SK-N-MC (cell line): ENCODE measurements around the gene RPS18.
A peak's percentile ranks its signal among the peaks of the same experiment; 100 is the strongest.
"Not testable (repeated sequence)": the region's sequence is repeated elsewhere in the genome, so short reads cannot be mapped to it uniquely, and the experiment has no call there.

Source experiments
- DNase-seq: peaks from one replicate; pipeline ENCODE4 v3.0.0-alpha.2; 2011; ENCODE audit warnings: low read depth, low spot score
- H3K27ac ChIP-seq: fragments of 200-600 bp; sonication (generic); 2 replicates; pipeline ENCODE4 v1.5.1; 2016; ENCODE audit warnings: mixed run types
- H3K36me3 ChIP-seq: fragments of 200-600 bp; sonication (generic); 2 replicates; pipeline ENCODE4 v1.6.1; 2017; ENCODE audit warnings: antibody characterized with exemption, low read length, mixed read lengths; ENCODE audit not compliant: insufficient read depth
- H3K4me3 ChIP-seq: fragments of 200-600 bp; sonication (generic); 2 replicates; pipeline ENCODE4 v1.5.1; 2016
- H3K9ac ChIP-seq: fragments of 200-600 bp; sonication (generic); 2 replicates; pipeline ENCODE4 v1.8.0; 2017; ENCODE audit warnings: mixed run types, mixed read lengths; ENCODE audit not compliant: insufficient read length
- H3K9me3 ChIP-seq: fragments of 200-600 bp; sonication (generic); 2 replicates; pipeline ENCODE4 v1.6.1; 2017; ENCODE audit warnings: low read depth, mild to moderate bottlenecking, antibody characterized with exemption, low read length, moderate library complexity, mixed read lengths
- EZH2 ChIP-seq: fragments of 200-600 bp; sonication (generic); IDR thresholded peaks from one replicate; pipeline ENCODE4 v1.6.1; 2017; ENCODE audit warnings: antibody characterized with exemption
- FOXP2 ChIP-seq: optimal IDR thresholded peaks from 2 replicates; pipeline ENCODE3; 2011; ENCODE audit warnings: mild to moderate bottlenecking, moderate library complexity; ENCODE audit not compliant: insufficient read depth; ENCODE audit errors: extremely low read length, control extremely low read depth
- POLR2AphosphoS5 ChIP-seq: IDR thresholded peaks from 2 replicates; pipeline ENCODE4 v1.6.1; 2012; ENCODE audit warnings: mild to moderate bottlenecking, low read depth, low read length, borderline replicate concordance

RPS18 gene

DNA sequence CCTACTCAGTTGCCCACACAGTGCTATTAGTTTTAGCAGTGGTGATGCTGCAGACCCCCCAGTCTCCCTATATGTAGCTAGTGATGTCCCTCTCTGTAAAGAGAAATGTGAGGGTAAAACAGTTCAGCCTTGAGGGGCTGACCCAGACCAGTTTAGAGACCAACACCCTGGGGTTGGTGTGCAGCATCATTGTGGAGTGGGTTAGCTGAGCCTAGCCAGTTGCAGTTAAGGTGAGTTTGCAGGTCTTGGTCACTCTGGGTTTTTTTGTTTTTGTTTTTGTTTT lies 4.6 kb downstream of the RPS18 start:
- peak overlapping the region; percentile 99 for H3K4me3 ChIP-seq
- DNase-seq = no peak
- TF ChIP-seq EZH2 (no peak), FOXP2 (no peak), POLR2AphosphoS5 (no peak)
- peak overlapping the region; percentile 63 for H3K9ac ChIP-seq
- H3K27ac ChIP-seq = peak overlapping the region; percentile 84; the same call in 1 of the 2 replicates
- no peaks in the 10 kb centered on the region for H3K9me3 ChIP-seq
- H3K36me3 ChIP-seq = peaks cover 54% of the 10 kb centered on the region

DNA sequence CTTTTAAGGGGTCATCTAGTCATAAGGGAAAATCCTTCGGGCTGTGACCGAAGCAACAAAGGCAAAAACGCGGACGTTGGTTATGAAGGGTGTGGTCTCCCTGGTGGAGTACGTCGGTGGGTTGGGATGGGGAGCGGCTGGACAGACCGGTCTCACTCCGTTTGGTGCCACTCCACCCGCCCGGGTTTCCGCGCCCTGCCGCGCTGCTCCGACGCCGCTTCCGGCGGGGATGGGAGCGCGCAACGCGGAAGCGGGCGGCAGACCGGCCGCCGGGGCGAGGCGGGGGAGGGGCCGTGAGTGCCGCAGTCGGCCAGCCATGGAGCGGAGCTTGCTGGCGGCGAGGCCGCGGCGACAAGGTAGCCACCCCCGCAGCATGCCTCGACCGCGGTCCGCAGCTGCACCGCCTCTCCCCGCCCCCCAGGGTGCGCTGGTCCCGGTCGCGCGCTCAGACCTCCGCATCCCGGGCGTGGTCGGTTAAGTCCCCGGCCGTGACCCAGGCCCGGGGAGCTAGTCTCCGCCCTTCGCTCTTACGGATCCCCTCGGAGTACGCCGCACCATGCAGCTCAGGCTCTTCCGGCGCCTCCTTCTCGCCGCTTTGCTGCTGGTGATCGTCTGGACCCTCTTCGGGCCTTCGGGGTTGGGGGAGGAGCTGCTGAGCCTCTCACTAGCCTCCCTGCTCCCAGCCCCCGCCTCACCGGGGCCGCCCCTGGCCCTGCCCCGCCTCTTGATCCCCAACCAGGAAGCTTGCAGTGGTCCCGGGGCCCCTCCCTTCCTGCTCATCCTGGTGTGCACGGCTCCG lies 5.2 kb downstream of the RPS18 start, which contains the start of gene B3GALT4:
TSS of gene B3GALT4 (plus strand) at position 260 of the 799 bp plus-strand sequence. CDS start at position 557, 297 bp downstream.
- H3K4me3 ChIP-seq = peak within 1 kb of the TSS; percentile 99
- H3K9me3 ChIP-seq = no peaks in the 10 kb centered on the region
- TF ChIP-seq FOXP2 (no peak), POLR2AphosphoS5 (peak; percentile 72), EZH2 (no peak)
- H3K9ac ChIP-seq = peak within 1 kb of the TSS; percentile 63
- H3K36me3 ChIP-seq = peaks cover 54% of the 10 kb centered on the region
- DNase-seq = no peak
- peak within 1 kb of the TSS; percentile 84 for H3K27ac ChIP-seq

DNA sequence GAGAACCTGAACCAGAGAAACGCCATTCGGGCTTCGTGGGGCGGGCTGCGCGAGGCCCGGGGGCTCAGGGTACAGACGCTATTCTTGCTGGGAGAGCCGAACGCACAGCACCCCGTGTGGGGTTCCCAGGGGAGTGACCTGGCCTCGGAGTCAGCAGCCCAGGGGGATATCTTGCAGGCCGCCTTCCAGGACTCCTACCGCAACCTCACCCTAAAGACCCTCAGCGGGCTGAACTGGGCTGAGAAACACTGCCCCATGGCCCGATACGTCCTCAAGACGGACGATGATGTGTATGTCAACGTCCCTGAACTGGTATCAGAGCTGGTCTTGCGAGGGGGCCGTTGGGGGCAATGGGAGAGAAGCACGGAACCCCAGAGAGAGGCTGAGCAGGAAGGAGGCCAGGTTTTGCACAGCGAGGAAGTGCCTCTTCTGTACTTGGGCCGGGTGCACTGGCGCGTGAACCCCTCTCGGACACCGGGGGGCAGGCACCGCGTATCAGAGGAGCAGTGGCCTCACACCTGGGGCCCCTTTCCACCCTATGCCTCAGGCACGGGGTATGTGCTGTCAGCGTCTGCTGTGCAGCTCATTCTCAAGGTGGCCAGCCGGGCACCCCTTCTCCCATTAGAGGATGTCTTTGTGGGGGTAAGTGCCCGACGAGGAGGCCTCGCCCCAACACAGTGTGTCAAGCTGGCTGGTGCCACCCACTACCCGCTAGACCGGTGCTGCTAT lies 6.0 kb downstream of the RPS18 start:
- Histone ChIP-seq H3K9ac (no peak overlapping the region), H3K36me3 (peaks cover 47% of the 10 kb centered on the region)

DNA sequence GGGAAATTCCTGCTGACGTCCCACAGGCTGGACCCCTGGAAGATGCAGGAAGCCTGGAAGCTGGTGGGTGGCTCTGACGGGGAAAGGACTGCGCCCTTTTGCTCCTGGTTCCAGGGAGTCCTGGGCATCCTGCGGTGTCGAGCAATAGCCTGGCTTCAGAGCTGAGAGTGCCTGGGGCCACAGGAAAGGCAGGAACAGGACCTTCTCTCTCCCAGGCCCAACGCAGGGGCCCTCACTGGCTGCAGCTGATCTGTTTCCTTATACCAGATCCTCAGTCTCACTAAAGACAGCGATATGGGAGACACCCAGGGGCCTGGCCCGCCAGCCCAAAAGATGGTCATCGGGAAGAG lies 6.5 kb downstream of the RPS18 start:
- DNase-seq = no peak
- TF ChIP-seq FOXP2 (no peak), EZH2 (no peak), POLR2AphosphoS5 (no peak)
- Histone ChIP-seq H3K9ac (no peak overlapping the region), H3K4me3 (no peak overlapping the region), H3K9me3 (no peaks in the 10 kb centered on the region), H3K36me3 (peaks cover 41% of the 10 kb centered on the region), H3K27ac (peak overlapping the region; percentile 46; the same call in 1 of the 2 replicates)

More for the DNA sequence above, 6.0 kb downstream of the RPS18 start:
- peak overlapping the region; percentile 84 for H3K27ac ChIP-seq
- no peak for DNase-seq
- H3K4me3 ChIP-seq = peak overlapping the region; percentile 99
- no peaks in the 10 kb centered on the region for H3K9me3 ChIP-seq
- no peak for TF ChIP-seq EZH2
- no peak for TF ChIP-seq FOXP2
- TF ChIP-seq POLR2AphosphoS5 = no peak; the same call in 1 of the 2 replicates

DNA sequence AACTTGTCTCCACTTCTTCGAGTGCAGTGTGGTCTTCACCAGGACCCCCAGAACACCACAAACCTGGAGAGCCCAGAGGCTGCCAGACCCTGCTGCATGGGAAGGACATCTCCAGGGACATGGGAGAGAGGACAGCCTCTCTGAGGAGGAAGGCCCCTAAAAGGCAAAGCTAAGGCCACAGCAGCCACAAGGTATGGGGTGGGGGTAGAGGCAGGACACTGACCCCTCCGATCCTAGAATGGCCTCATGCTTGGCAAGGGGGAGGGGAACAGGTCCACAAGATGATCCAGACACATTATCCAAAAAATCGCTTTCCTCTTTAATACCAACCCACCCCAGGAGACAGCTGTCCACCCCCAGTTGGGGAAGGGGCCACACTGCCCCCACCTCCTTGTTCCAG lies 6.9 kb downstream of the RPS18 start:
- DNase-seq = no peak
- Histone ChIP-seq H3K9ac (no peak overlapping the region), H3K36me3 (peaks cover 37% of the 10 kb centered on the region), H3K27ac (peak overlapping the region; percentile 46; the same call in 1 of the 2 replicates), H3K4me3 (no peak overlapping the region), H3K9me3 (no peaks in the 10 kb centered on the region)
- TF ChIP-seq EZH2 (no peak), FOXP2 (no peak), POLR2AphosphoS5 (no peak)

DNA sequence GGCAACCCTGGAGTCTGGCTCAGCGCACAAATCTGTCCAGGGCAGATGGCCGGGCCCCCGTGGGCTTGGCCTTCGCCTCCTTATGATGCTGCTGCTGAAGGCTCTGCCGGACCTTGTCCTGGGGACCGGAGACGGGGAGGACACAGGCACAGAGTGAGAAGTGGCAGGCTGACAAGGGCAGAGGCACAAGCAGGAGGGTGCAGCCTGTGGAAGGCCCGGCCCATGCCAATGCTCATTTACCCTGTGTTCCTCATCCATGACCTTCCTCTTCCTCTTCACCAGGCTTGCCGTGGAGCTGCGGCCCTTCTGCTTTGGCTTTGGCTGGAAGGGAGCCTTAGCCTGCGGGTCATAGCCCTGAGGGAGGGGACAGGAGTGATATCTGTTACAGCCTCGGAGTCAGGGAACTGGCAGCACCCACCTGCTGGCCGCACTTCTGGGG lies 7.4 kb downstream of the RPS18 start:
- H3K27ac ChIP-seq = no peak overlapping the region
- peaks cover 34% of the 10 kb centered on the region for H3K36me3 ChIP-seq
- no peak for TF ChIP-seq FOXP2
- TF ChIP-seq POLR2AphosphoS5 = no peak; the same call in 1 of the 2 replicates
- no peak for TF ChIP-seq EZH2
- no peak overlapping the region for H3K9ac ChIP-seq
- no peaks in the 10 kb centered on the region for H3K9me3 ChIP-seq
- no peak for DNase-seq
- H3K4me3 ChIP-seq = no peak overlapping the region

DNA sequence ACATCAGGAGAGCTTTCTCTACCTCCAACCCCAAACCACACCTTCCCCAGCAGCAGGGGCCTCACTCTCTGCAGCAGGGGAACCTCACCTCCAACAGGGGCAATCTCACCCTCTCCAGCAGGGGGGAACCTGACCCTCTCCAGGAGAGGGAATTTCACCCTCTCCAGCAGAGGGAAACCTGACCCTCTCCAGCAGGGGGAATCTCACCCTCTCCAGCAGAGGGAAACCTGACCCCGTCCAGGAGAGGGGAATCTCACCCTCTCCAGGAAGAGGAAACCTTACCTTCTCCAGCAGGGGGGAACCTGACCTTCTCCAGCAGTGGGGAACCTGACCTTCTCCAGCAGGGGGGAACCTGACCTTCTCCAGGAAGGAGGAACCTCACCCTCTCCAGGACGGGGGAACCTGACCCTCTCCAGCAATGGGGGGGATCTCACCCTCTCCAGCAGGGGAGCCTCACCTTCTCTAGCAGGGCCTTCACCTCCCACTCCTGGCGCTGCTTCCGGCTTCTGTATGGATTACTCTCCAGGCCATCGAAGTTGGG lies 8.2 kb downstream of the RPS18 start:
- Histone ChIP-seq H3K9me3 (no peaks in the 10 kb centered on the region), H3K4me3 (no peak overlapping the region), H3K27ac (no peak overlapping the region), H3K9ac (no peak overlapping the region), H3K36me3 (peaks cover 34% of the 10 kb centered on the region)
- DNase-seq = no peak
- TF ChIP-seq FOXP2 (no peak), EZH2 (no peak), POLR2AphosphoS5 (no peak)

DNA sequence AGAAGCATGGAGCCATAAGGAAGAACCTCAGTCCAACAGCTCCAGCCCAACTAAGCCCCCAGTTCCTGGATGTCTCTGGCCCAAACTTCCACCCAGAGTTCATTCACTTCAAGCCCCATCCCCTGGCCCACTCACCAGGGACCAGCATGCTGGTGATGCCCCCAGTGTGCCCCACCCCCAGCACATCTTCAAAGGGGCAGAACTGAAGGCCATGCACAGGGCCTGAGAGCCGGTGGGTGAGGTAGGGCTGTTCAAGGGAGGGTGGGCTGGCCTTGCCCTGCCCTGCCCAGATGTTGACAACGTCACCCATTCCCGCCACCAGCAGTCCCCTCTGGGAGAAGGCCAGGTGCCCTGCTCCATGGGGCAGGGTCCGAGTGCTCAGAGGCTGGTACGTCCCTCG lies 8.7 kb downstream of the RPS18 start:
- no peak for DNase-seq
- no peak overlapping the region for H3K9ac ChIP-seq
- peaks cover 33% of the 10 kb centered on the region for H3K36me3 ChIP-seq
- H3K9me3 ChIP-seq = no peaks in the 10 kb centered on the region
- no peak overlapping the region for H3K4me3 ChIP-seq
- no peak overlapping the region for H3K27ac ChIP-seq
- TF ChIP-seq EZH2 (no peak), POLR2AphosphoS5 (no peak), FOXP2 (no peak)

DNA sequence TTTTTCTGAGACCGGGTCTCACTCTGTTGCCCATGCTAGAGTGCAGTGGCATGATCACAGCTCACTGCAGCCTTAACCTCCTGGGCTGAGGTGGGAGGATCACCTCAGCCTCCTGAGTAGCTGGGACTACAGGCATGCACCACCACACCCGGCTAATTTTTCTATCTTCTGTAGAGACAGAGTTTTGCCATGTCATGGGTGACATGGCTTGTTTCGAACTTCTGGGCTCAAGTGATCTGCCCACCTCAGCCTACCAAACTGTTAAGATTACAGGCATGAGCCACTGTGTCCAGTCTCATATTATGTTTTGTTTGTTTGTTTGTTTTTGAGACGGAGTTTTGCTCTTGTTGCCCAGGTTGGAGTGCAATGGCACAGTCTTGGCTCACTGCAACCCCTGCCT lies 13.3 kb downstream of the RPS18 start:
- H3K4me3 ChIP-seq, H3K9ac ChIP-seq, DNase-seq, H3K9me3 ChIP-seq, H3K27ac ChIP-seq: not testable (repeated sequence)
- H3K36me3 ChIP-seq = peaks cover 40% of the 10 kb centered on the region
